ENCODE results near the gene DHX29.

- TF ChIP-seq RAD21 (IDR thresholded peaks at IDR 0.05; ENCODE audit: low read depth) (no peak), CREB1 (IDR thresholded peaks at IDR 0.05; ENCODE audit: low read depth) (no peak), YY1 (IDR thresholded peaks at IDR 0.05; ENCODE audit: low read depth) (no peak), MAX (IDR thresholded peaks at IDR 0.05) (no peak), EGR1 (IDR thresholded peaks at IDR 0.05) (no peak), EP300 (IDR thresholded peaks at IDR 0.05; ENCODE audit: borderline replicate concordance) (no peak), REST (IDR thresholded peaks at IDR 0.05; ENCODE audit: low read depth) (no peak), ZBTB7A (IDR thresholded peaks at IDR 0.05; ENCODE audit: low read depth) (no peak), NFIC (IDR thresholded peaks at IDR 0.05) (no peak)
Measured at GRCh38 chr5:55286411-55286933, 21.0 kb downstream of the DHX29 start.

Measured in Ishikawa (cell line).